ENCODE measurements around the gene RALGAPA1.
"Not testable (repeated sequence)": the region's sequence is repeated elsewhere in the genome, so short reads cannot be mapped to it uniquely, and the experiment has no call there.

The RALGAPA1 gene

DNA sequence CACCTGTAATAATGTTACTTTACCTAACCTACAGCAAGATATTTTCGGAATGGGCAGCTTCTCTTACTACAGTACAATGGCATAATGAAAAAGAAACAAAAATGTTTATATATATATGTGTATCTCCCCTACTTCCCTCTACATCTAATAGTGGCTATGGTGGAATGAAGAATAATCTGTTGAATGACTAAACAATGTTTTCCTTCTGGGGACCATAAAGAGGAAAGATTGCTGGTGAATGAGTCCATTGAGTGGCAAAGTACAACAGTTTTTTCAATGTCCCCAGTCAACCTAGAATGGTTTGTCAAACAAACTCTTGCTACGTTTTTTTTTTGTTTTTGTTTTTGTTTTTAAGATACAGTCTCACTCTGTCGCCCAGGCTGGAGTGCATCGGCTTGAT, 47.2 kb downstream of the RALGAPA1 start:
- DNase-seq (ENCODE audit: low spot score), result no peak

DNA sequence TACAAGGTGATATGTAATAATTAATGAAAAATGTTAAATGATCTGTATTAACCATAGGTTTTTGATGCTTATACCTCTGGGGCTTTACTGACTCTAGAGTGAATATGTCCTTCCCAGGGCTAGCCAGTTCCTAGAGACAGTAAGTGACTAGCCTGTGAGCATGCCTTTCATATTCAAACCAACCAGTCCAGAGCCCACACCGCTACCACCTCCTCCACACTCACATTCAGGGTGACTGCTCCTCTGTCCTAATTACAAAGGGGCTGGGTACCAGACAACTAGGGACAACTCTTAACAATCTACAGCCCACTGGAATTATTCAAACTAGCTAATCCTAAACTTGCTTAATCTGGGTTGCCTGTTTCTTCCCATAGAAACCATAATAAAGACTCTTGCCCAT, 49.0 kb downstream of the RALGAPA1 start:
- DNase-seq (ENCODE audit: low spot score), result no peak

- DNase-seq (ENCODE audit: low spot score), result no peak
Observed at GRCh38 chr14:35758523-35759129, 50.5 kb downstream of the RALGAPA1 start.

DNA sequence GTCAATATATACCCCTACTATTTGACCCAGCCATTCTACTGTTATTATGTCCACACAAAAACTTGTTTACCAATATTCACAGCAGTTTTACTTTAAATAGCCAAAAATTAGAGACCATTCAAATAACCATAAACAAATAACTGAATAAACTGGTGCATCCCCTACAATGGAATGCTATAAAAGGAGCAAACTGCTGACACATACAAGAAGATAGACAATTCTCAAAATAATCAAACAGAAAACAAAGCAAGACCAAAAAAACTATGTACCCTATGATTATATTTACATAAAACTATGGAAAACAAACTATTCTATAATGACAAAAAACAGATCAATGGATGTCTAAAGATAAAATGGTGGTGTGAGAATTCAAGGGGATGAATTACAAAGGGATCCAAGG, 54.4 kb downstream of the RALGAPA1 start:
- no peak for DNase-seq (ENCODE audit: low spot score)

GRCh38 chr14:35752380-35752779, 56.7 kb downstream of the RALGAPA1 start:
- DNase-seq (ENCODE audit: low spot score), result no peak

GRCh38 chr14:35750202-35750904, 58.7 kb downstream of the RALGAPA1 start:
- DNase-seq (ENCODE audit: low spot score), result no peak

GRCh38 chr14:35747379-35747778, 61.7 kb downstream of the RALGAPA1 start:
- no peak for DNase-seq (ENCODE audit: low spot score)

DNA sequence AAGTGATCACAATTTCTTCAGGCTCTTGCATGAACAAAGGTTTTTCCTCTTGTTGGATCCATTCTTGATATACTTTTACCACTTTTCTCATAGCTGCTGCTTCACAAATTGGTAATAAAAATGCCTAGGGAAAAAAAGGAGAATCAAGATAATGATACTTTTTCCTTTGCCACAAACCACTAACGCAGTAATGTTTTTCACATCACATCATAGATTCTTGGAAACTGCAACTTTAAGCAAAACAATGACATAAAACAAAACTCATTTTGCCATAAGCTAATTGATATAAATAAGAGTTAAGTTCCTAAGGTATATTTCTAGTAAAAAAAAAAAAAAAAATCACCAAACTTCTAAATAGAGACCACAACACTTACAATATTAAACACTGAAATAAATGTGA, 66.7 kb downstream of the RALGAPA1 start:
- DNase-seq (ENCODE audit: low spot score), result no peak

GRCh38 chr14:35742032-35742371, 67.1 kb downstream of the RALGAPA1 start:
- no peak for DNase-seq (ENCODE audit: low spot score)

DNA sequence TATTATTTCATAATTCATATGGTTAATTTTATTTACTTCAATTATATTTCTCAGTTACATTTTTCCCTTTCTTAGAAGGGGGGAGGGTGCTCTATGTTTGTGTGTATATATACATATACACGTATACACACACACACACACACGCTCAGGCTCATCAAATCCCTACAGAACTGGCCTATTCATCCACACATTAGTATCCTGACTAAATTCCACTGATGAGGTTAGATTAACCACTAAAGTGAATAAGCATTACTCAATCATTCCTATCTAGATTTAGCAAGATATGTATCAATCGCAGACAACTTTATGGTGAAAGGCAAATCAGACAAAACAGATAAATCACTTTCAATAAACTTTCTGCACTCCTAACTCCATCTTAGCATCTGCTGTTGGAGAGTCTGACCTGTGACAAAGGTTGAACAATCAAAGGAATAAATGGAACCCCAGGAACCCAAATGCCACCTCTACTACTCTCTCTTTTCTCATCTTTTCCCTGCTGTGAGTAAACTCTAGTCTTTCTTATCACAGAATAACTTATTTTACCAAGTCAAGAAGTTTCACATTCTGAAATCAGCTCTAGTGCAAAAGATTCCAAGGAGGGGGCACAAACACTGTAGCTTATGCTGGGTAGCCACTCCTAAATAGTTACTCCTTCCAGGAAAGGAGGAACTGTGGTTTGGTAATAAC, 67.6 kb downstream of the RALGAPA1 start:
- DNase-seq (ENCODE audit: low spot score), result no peak

- DNase-seq (ENCODE audit: low spot score), result no peak
Observed at GRCh38 chr14:35740215-35740614, 68.9 kb downstream of the RALGAPA1 start.

- not testable (repeated sequence) for DNase-seq (ENCODE audit: low spot score)
Observed at GRCh38 chr14:35735163-35735562, 73.9 kb downstream of the RALGAPA1 start.

DNA sequence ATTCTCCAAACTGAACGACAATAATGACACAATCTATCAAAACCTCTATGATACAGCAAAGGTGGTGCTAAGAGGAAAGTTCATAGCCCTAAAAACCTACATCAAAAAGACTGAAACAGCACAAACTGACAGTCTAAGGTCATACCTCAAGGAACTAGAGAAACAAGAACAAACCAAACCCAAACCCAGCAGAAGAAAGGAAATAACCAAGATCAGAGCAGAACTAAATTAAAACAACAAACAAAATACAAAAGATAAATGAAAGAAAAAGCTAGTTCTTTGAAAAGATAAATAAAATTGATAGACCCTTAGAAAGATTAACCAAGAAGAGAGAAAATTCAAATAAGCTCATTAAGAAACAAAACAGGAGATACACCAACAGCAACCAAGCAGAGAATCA, 75.6 kb downstream of the RALGAPA1 start:
- DNase-seq (ENCODE audit: low spot score), result not testable (repeated sequence)

DNA sequence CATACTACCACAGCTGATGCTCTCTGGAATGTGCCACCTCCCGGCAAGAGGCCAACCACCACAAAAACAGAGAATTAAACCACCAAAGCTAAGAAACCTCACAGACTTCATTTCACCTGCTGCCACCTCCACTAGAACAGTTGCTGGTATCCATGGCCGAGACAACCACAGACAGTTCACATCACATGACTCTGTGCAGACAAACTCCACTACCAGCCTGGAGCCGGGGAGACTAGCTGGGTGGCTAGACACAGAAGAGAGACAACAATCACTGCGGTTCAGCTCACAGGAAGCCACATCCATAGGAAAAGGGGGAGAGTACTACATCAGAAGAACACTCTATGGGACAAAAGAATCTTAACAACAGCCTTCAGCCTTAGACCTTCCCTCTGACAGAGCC, 78.2 kb downstream of the RALGAPA1 start:
- no peak for DNase-seq (ENCODE audit: low spot score)

- DNase-seq (ENCODE audit: low spot score), result no peak
Observed at GRCh38 chr14:35727764-35728163, 81.3 kb downstream of the RALGAPA1 start.

- DNase-seq (ENCODE audit: low spot score), result no peak
Observed at GRCh38 chr14:35725930-35726329, 83.2 kb downstream of the RALGAPA1 start.

DNA sequence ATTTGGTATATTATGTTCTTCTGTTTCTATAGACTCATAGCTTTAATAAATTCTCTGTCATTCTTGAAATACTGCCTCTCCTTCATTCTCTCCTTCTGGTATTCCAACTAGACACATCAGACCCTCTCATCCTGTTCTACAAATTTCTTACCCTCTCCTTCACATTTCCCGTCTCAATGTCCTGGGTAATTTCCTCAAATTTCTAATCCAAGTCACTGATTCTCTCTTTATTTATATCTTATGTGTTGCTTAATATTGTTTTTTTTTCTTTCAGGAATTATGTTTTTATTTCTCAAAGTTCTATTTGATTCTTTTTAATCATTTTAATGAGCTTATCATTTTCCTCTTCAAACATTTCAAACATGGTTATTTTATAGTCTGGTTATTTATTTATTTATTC, 94.0 kb downstream of the RALGAPA1 start:
- DNase-seq (ENCODE audit: low spot score), result no peak

DNA sequence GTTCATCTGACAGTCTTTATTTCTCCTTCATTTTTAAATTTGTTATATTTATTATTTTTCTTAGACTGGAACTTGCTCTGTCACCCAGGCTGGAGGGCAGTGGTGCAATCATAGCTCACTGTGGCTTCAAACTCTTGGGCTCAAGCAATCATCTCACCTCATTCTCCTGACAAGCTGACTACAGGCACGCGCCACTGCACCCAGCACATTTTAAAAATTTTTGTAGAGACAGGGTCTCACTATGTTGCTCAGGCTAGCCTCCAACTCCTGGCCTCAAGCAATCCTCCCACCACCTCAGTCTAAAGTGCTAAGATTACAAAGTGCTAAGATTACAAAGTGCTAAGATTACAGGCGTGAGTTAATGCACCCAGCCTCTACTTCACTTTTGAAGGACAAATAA, 96.6 kb downstream of the RALGAPA1 start:
- DNase-seq (ENCODE audit: low spot score), result no peak

GRCh38 chr14:35708062-35708461, 101.0 kb downstream of the RALGAPA1 start:
- no peak for DNase-seq (ENCODE audit: low spot score)

- DNase-seq (ENCODE audit: low spot score), result no peak
Observed at GRCh38 chr14:35705636-35706035, 103.5 kb downstream of the RALGAPA1 start.

DNA sequence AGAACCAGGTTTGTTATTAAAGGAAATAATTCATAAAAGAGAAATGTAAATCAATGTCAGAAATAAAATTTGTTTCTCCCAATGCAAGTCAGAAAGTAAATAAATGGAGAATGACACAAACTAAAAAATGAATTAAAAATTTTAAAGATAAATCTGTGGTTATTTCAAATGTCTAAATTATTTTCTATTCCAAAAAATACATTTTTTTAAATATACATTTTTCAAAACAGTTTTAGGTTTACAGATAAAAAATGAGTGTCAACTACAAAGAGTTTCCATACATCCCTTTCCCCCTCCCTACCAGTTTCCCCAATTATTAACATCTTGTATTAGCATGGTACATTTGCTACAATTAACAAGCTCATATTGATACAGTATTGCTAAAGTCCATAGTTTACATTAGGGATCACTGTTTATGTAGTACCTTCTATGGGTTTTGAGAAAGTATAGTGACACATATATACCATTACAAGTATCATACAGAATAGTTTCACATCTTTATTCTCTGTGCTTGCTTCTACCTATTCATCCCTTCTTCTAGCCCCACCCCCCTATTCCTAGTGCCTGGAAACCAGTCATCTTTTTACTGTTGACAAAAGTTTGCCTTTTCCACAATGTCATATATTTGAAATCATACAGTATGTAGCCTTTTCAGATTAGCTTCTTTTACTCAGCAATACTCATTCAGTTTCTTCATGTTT, 104.2 kb downstream of the RALGAPA1 start:
- DNase-seq (ENCODE audit: low spot score), result no peak

GRCh38 chr14:35701531-35701930, 107.6 kb downstream of the RALGAPA1 start:
- DNase-seq (ENCODE audit: low spot score), result no peak

Measured in D341Med (cell line).